Stimulated activated CD8-positive, alpha-beta memory T cell treated with anti-CD3 and anti-CD28 coated beads, Interleukin-7, amount 100 ng/mL, for 24 hours (primary cell): Measurements from ENCODE around the gene PSMD9.
"Not testable (repeated sequence)": the region's sequence is repeated elsewhere in the genome, so short reads cannot be mapped to it uniquely, and the experiment has no call there.

ENCODE experiments used
- DNase-seq: peaks from one replicate; pipeline ENCODE4 v3.0.0-alpha.2; 2020; ENCODE audit warnings: low read depth

PSMD9 gene, protein sequence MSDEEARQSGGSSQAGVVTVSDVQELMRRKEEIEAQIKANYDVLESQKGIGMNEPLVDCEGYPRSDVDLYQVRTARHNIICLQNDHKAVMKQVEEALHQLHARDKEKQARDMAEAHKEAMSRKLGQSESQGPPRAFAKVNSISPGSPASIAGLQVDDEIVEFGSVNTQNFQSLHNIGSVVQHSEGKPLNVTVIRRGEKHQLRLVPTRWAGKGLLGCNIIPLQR

DNA sequence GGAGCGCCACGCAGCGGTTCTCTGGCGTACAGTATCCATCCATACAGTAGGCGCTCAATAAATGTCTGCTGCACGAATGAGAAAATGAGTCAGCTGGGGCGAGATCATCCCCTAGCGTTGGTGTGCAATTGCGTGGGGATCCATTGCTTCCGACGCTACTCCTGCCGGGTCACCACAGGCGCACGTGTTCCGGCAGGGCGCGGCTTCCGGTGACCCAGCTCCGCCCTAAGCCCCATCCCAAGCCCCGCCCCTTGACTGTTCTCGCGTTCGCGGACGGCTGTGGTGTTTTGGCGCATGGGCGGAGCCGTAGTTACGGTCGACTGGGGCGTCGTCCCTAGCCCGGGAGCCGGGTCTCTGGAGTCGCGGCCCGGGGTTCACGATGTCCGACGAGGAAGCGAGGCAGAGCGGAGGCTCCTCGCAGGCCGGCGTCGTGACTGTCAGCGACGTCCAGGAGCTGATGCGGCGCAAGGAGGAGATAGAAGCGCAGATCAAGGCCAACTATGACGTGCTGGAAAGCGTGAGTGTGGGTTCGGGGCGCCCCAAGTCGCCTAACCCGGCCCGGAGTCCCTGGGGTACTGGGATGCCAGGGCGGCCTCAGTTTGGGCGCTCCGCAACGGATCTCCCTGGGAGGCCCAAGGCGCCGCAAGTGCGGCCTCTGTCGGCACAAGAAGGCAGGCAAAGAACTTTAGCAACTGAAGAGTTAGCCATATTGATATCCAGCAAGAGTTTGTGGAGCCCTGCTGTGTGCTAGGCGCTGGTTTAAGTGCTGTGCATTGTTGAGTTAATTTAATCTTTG, at the start of gene PSMD9:
Gene PSMD9, plus strand, starts transcription at position 313 of the 796 bp plus-strand sequence. Its CDS starts 67 bp downstream, at position 380.
- DNase-seq, result peak; percentile 96

DNA sequence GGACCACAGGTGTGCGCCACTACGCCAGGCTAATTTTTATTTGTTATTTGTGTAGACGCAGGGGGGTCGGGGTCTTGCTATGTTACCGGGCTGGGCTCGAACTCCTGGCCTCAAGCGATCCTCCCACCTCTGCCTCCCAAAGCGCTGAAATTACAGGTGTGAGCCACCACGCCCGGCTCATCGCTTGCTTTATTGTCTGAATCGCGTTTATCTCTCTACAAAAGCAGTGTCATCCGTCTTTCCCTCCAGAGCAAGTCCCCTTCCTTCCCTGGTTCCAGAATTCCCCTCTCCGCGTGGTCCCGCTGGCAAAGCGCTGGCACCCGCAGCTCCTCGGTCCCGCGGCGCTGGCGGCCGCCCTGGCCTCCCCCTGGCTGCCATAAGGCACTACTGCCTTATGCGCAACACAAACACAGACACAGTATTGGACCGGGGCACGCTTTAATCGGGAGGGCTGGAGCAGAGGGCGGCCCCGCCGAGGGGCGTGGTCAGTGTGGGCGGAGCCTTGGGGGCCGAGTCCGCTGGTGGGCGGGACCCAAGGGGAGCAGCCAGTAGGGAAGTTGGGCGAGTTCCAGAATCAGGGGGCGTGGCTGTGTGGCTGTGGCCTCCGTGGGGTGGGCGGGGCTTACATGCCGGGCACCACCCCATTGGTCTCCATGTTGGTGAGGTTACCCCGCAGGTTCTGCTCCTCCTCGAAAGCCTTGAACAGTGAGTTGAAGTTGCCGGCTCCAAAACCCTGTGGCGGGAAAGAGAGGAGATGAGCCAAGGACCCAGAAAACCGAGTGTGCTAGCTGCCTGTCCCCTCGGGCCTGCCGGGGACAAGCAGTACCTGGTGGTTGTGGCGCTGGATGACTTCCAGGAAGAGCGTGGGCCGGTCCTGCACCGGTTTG, 49.2 kb upstream of the PSMD9 start:
- peak; percentile 99 for DNase-seq

DNA sequence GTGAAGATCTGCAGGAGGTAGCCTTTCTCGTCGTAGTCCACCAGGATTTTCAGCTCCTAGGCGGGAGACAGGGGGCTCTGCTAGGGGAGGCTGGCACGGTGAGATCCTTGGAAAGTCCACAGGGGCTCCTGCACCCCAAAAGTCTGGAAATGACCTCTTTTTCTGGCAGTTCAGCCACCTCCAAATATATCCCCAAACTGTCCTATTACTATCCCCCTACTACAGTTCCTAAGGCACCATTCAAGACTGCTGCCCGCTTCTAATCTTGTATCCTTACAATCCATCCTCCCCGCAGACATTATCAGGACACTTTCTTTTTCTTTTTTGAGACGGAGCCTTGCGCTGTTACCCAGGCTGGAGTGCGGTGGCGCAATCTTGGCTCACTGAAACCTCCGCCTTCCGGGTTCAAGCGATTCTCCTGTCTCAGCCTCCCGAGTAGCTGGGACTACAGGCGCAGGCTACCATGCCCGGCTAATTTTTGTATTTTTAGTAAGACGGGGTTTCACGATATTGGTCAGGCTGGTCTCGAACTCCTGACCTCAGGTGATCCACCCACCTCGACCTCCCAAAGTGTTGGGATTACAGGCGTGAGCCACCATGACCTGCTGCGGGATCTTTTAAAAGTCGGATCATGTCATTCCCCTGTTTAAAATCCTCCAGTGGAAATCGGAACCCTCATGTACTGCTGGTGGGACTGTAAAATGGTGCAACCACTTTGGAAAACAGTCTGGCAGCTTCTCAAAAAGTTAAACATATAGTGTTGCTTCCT, 48.4 kb upstream of the PSMD9 start:
- DNase-seq, result no peak

DNA sequence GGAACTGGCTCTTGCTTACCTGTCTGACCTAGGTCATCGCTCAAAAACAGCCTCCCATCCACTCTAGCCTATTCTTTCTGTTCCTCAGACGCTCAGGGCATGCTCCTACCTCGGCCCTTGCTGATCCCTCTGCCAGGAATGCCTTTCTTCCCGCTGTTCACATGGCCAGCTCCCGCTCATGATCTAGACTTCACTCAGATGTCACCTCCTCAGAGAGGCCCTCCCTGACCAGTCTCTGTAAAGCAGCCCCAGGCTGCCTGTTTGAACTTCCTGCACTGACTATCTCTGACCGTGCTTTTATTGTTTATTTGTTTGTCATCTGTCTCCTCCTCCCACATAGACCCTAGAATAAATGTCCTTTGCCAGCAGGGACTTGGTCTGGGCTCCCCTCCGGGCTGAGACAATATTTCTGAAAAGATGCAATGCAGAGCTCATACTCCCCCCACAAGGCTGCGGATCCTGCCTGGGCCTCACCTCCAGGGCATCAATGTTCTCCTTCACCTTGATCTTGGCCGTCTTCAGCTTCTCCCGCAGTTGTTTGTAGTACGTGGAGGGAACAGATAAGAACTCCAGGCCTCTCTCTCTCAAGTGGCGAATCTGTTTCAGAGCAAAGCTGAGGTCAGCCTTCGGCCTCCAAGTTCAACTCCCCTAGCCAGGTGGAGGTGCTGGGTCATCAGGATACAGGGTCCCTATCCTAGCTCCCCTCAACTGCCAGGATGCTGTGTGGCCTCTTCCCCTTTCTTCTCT, 45.2 kb upstream of the PSMD9 start:
- no peak for DNase-seq

DNA sequence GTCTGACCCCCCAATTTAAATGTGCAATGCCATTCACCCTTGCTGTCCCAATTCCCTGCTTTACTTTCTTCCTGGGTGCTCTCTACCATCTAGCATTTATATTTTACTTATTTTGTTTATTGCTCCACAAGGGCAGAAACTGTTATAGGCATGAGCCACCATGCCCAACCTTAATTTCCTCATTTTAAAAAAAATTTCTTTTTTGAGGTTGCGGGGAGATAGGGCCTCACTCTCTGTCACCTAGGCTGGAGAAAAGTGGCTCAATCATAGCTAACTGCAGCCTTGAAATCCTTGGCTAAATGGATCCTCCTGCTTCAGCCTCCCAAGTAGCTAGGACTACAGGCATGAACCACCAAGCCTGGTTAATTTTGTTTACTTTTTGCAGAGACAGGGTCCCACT, 42.9 kb upstream of the PSMD9 start:
- DNase-seq, result no peak

DNA sequence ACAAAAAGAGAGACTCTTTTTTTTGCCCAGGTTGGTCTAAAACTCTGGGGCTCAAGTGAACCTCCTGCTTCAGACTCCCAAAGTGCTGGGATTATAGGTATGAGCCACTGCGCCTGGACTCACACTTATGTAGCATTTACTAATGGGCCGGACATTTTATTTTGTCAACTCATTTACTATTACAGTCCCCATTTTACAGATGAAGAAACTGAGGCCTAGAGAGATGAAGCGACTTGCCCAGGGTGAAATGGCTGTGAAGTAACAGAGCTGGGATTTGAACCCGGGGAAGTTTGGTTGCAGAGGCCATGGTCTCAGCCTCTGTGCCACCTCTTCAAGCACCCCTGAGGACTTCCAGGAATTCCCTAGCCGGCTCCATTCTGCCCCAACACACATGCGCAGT, 39.4 kb upstream of the PSMD9 start:
- DNase-seq, result no peak

DNA sequence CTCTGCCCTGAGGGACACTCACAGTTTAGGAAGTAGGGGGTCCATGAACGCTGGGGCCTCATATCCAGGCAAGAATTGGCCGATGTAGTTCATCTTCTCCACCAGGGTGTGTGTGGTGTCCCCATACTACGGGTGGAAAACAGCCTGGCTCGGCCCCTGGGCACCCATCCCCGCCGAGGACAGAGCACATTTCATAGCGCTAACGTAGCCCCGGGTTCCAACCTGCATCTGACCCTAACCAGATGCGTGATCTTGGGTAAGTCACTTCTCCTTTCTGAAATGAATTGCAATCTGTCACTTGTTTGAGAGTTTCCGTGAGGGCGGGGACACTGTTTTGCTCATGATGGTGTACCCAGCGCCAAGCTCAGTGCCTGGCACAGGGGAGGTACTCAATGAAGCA, 38.9 kb upstream of the PSMD9 start:
- DNase-seq, result no peak

DNA sequence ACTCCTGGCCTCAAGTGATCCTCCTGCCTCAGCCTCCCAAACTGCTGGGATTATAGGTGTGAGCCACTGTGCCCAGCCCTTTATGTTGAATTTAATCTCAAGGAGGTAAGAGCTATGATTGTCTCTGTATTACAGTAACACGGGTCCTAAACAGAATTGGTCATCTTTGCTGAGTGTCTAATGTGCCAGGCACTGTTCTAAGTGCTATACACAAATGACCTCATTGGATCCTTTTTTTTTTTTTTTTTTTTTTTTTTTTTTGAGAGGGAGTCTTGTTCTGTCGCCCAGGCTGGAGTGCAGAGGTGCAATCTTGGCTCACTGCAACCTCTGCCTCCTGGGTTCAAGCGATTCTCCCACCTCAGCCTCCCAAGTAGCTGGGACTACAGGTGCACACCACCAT, 36.2 kb upstream of the PSMD9 start:
- DNase-seq, result not testable (repeated sequence)

DNA sequence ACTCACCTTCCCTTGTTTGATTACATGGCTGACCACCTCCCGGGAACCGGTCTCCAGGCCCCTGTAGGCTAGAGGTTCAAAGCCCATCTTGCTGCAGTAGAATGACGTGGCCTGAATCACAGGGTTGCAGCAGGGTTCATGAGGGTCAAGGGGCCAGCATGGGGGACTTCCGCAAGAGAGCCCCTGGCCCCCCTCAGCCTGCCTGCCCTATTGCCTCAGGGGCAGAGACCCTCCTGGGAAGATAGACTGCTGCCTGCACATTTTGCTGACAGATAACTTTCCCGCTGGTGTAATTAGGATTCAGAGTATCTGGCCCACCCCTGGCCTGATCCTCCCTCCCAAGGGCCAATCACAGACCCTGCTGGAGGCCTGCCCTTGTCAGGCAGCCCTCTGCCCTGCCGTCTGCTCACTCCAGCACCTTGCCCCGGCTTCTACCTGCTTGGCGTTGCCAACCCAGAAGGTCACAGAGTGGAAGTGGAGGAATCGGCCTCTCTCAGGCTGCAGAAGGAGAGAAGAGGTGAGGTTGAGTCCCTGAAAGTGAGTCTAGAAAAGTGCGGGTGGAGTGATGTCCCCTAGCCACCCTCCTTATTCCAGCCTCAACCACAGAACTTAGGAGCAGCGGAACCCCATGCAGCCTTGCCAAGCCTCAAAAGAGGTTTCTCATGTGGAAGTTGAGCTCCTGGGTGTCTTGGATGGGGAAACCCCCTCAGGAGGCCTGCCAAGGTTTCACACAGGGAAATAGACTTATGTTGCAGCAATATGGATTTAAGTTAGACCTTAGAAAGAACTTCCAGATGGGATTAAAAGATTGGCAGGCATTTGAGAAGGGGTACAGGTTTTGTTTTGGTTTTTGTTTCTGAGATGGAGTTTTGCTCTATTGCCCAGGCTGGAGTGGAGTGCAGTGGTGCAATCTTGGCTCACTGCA, 31.0 kb upstream of the PSMD9 start:
- DNase-seq, result no peak

DNA sequence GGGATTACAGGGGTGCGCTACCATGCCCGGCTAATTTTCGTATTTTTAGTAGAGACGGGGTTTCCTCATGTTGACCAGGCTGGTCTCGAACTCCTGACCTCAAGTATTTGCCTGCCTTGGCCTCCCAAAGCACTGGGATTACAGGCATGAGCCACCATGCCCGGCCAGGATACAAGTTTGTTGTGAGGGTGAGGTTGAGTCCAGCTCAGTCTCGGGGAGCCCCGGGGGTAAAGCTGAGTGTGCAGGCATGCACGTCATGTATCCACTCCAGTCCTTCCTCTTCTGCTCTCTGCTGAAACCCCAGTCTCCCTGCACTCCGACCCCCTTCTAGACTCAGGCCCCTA, 30.3 kb upstream of the PSMD9 start:
- no peak for DNase-seq

DNA sequence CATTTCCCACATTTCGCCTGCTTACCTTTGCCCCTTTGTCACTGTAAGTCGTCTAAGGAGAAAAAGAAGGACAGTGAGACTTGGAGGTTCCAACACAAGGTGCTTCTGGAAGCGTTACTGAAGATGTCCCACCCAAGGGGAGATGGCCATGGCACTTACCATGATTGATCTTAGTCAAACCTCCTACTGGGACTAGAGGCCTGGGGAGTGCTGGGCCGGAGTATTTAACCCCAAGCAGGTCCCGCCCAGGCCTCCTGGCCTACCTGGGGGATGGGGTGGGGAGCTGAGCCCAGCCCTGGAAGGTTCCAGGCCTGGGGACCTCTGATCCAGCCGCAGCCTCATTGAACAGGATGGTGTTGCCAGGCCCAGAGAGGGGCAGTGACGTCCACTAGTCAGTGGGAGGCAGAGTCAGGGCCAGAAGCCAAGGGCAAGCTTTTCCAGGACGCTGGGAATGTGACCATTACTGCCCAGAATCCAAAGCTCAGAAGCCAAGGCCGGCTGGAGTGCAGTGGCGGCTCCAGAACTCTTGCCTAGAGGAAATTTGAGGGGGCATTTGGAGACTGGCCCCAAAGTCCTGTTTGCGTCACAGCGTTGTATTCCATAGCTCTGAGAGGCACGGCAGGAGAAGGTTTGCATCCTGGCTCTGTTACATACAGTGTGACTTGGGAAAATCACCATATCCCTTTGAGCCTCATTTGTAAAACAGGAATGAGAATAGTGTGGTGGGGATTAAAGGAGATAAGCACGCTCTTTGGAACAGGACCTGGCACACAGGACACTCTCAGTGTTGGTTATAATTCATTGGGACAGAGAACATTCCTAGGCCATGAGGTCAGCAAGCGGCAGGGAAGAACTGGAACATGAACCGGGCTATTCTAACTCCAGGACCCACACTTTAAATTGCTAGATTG, 29.7 kb upstream of the PSMD9 start, which contains the start of gene HPD:
Gene HPD, minus strand, starts transcription at position 198 of the 911 bp plus-strand sequence. Its CDS starts 36 bp downstream, at position 162.
- no peak for DNase-seq

DNA sequence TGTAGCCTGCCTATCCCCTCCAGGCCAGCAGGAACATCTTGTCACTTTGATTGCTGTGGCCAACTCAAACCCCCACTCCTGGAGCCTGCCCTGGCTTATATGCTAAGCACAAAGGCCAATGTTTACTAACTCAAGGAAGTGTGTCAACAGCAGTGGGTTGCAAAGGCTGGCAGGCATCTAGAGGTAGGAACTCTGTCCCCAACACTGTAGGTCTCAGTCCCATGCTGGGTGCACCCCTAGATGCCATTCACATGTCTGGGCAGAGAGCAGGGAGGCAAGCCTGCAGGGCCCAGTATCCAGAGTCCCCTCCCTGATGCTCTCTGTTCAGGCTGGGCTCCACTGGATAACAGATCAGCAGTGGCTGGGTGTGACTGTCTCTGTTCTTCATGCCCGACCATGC, 28.3 kb upstream of the PSMD9 start:
- DNase-seq, result no peak

DNA sequence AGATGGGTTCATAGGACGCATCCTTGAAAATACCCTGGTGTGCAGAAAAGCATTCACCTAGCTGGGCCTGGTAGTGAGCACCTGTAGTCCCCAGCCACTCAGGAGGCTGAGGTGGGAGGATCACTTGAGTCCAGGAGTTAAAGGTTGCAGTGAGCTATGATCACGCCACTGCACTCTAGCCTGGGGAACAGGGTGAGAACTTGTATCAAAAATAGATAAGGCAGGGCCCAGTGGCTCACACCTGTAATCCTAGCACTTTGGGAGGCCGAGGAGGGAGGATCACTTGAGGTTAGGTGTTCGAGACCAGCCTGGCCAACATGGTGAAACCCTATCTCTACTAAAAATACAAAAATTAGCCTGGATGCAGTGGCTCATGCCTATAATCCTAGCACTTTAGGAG, 27.9 kb upstream of the PSMD9 start:
- not testable (repeated sequence) for DNase-seq

DNA sequence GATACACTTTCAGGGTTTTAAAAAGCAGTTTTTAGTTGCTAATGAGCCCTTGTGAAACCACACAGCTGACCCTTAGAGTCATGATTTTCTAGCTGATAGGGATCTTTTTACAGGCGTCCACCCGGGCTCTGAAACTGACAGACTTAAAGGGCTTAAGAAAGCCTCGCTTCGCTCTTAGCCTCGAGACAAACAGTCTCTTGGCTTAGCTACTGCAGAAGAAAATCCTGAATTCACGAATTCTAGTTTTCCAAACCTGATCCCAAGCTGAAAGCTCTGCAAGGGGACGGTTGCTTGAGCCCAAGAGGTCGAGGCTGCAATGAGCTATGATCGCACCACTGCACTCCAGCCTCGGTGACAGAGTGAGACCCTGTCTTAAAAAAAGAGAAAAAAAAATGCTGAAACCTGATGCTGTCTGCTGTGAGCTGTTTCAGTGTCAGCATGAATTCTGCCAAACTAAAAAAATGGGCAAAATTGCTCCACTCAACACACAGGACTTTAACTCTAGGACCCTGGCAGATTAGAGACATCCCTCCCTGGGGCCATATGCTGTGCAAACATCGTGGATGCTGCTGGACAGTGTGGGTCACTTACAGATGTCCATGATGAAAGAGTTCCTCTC, 26.8 kb upstream of the PSMD9 start:
- DNase-seq, result no peak

DNA sequence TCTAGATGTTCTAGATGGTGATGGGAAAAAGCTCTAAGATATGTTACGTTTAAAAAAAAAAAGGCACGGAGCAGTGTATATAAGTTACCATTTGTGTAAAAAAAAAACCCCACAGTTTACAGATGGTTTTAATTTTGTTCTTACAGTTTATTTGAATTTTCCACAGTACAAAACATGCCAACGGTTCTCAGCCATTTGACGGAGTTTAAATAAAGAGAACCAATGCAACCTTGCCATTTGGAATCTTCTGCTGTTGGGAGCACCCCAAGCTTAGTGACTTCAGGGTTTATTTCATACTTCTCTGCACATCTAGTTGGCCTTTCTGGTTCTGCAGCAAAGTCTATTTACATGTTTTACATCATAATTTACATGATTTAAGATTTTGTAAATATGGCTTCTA, 22.3 kb upstream of the PSMD9 start:
- no peak for DNase-seq

DNA sequence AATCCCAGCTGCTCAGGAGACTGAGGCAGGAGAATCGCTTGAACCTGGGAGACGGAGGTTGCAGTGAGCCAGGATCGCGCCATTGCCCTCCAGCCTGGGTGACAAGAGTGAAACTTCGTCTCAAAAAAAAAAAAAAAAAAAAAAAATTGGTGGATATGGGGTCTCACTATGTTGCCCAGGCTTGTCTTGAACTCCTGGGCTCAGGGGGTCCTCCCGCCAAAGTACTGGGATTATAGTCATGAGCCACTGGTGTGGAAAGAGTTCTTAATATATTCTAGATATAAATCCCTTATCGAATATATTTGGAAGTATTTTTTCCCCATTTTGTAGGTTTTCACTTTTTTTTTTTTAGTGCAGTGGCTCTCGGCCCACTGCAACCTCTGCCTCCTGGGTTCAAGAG, 19.4 kb upstream of the PSMD9 start:
- DNase-seq, result not testable (repeated sequence)

DNA sequence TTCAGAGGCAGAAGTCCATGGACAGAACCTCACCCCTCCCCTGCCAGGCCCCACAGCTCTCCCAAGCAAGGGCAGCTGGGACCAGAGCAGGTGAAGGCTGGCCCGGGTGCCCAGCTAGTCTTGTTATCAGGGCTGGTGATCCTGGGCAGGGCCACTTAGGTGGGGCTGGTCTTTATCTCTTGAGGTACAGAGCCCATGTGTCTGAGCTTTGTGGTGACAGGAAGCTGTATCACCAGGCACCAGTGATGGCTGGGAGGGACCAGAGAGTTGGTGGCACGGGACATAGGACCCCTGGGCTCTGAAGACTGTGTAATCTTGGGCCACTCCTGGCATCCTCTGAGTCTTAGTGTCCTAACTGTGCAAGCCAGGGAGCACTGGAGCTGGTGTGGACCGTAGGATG, 17.1 kb upstream of the PSMD9 start:
- no peak for DNase-seq

DNA sequence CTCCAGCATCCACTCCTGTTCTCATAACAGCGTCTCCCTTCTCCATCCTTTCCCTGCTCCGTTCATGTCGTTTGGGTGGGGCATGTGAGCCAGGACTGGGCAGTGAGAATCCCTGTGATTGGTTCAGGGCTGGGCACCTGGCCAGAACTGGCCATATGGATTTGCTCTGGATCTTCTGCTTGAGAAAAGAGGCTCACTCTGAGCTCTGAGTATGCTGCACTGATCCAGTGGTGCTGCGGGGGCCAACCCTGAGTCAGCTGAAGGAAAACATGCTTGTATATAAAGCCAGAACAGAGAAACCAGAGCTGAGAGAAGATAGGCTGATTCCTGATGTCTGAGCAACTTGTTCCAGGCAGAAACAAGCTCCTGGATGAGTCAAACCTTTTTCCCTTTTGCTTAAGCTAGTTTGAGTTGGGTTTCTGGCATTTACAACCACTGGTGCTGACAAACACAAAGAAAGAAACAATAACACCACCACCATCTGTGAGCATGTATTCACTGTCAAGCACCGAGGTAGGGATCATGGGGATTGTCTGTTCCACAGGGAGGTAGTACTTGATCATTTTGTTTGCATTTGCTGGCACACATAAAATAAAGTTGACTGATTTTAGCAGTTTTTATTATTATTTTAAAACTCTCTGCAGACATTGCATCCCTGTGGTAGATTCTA, 15.9 kb upstream of the PSMD9 start:
- no peak for DNase-seq
